Prostate gland (tissue), 2 donors: Measurements from ENCODE around the gene CNTN4.

ENCODE experiments used
- CTCF ChIP-seq, 4 experiments: fragments of 200-600 bp in 2 of 4; fragments of 450-650 bp in 2 of 4; sonication (generic) in 2 of 4; IDR thresholded peaks; 1 replicate in 3 of 4; 2 replicates in 1 of 4; pipeline ENCODE4 v1.5.1; 2016 to 2019; ENCODE audit warnings: antibody characterized with exemption in 4 of 4, mild to moderate bottlenecking in 2 of 4, moderate library complexity in 2 of 4
- POLR2AphosphoS5 ChIP-seq: sonication (generic); formaldehyde crosslinking; IDR thresholded peaks from one replicate; pipeline ENCODE4 v1.6.1; 2017; ENCODE audit warnings: antibody characterized with exemption

GRCh38 chr3:2356298-2356950 lies 257.8 kb downstream of the CNTN4 start:
- TF ChIP-seq CTCF (IDR thresholded peaks at IDR 0.05): no peak
- TF ChIP-seq POLR2AphosphoS5: no peak
